ENCODE data around the gene ARMC9. TPM values are rescaled to one million over a fixed set of nuclear protein-coding genes. Genes with fewer than 3 reads are reported as not detected.

Gene ARMC9
- total and polyA plus RNA-seq, 7 donors = 1.4 to 18.4 (median 2.2) TPM

GRCh38 chr2:231263118-231263831 lies 64.8 kb downstream of the ARMC9 start:
- H3K36me3 ChIP-seq (ENCODE audit: insufficient read depth in 1 of 2, low read depth in 1 of 2) = no peaks in the 10 kb centered on the region
- no peak for TF ChIP-seq CTCF (IDR thresholded peaks at IDR 0.05)
- DNase-seq (no peak), ATAC-seq (no peak)
- no peaks in the 10 kb centered on the region for H3K4me1 ChIP-seq
- no peaks in the 10 kb centered on the region for H3K9me3 ChIP-seq
- H3K27ac ChIP-seq = no peak overlapping the region
- H3K4me3 ChIP-seq = no peak overlapping the region
- 73 to 82% (median 78%) methylated on average over 10 of the region's 10 CpGs for WGBS, 3 donors
- intact Hi-C loops (cut with DNase I) = no loop called here
- H3K27me3 ChIP-seq (ENCODE audit: insufficient read depth in 3 of 3, low read length in 2 of 3) = no peaks in the 10 kb centered on the region

- intact Hi-C loops (cut with DNase I) = no loop called here
- ATAC-seq = no peak
- Histone ChIP-seq H3K36me3 (ENCODE audit: insufficient read depth in 1 of 2, low read depth in 1 of 2) (peaks cover 0 to 4% of the 10 kb centered on the region in 2 donors), H3K27me3 (ENCODE audit: insufficient read depth in 3 of 3, low read length in 2 of 3) (no peaks in the 10 kb centered on the region), H3K4me3 (no peak overlapping the region), H3K4me1 (no peaks in the 10 kb centered on the region), H3K9me3 (no peaks in the 10 kb centered on the region), H3K27ac (no peak overlapping the region)
- WGBS, 3 donors = 87 to 91% (median 88%) methylated on average over 20 of the region's 20 CpGs
- no peak for TF ChIP-seq CTCF (IDR thresholded peaks at IDR 0.05)
- no peak for DNase-seq
Observed at GRCh38 chr2:231270221-231271114, 72.0 kb downstream of the ARMC9 start.

DNA sequence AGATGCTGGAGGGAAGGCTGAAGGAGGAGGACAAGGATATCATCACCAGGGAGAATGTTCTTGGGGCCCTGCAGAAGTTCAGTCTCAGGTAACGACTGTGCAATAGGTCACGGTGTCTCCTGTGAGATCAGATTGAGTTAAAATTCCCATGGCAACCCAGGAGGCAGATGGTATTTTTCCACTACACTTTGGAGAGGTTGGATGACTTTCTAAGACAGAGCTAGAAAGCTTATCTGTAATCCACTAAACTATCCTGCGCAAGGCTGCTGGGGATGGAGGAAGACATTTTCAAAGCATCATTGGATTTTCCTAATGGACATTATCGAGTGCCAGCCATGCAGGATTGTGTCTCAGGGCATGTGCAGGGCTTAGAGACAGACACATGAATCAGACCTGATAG lies 74.6 kb downstream of the ARMC9 start:
- no peaks in the 10 kb centered on the region for H3K27me3 ChIP-seq (ENCODE audit: insufficient read depth in 3 of 3, low read length in 2 of 3)
- DNase-seq (no peak), ATAC-seq (no peak)
- WGBS, 3 donors = 89 to 95% (median 92%) methylated on average over 4 of the region's 4 CpGs
- no peaks in the 10 kb centered on the region for H3K4me1 ChIP-seq
- peaks cover 0 to 4% of the 10 kb centered on the region in 2 donors for H3K36me3 ChIP-seq (ENCODE audit: insufficient read depth in 1 of 2, low read depth in 1 of 2)
- intact Hi-C loops (cut with DNase I) = no loop called here
- H3K4me3 ChIP-seq = no peak overlapping the region
- no peak overlapping the region for H3K27ac ChIP-seq
- no peaks in the 10 kb centered on the region for H3K9me3 ChIP-seq
- no peak for TF ChIP-seq CTCF (IDR thresholded peaks at IDR 0.05)

DNA sequence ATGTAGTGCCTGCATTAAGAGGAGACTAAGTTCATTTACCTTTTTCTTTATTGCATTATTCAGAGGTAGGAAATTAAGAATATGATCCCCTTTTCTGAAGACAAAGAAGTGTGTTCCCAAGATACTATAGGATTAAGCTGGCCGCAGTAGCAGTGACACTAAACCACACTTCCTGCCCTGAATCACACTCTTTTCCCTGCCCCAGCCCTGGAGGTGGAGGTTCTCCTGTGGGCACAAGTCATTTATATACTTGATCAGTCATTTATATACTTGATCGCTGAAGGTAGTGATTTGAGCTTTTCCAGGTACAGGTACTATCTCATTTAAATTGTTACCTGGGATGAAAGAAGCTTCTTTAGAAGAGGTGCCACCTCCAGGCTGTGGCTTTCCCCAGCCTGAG lies 78.6 kb downstream of the ARMC9 start:
- Histone ChIP-seq H3K4me1 (no peaks in the 10 kb centered on the region), H3K27ac (no peak overlapping the region), H3K36me3 (ENCODE audit: insufficient read depth in 1 of 2, low read depth in 1 of 2) (no peaks in the 10 kb centered on the region), H3K9me3 (no peaks in the 10 kb centered on the region), H3K27me3 (ENCODE audit: insufficient read depth in 3 of 3, low read length in 2 of 3) (no peaks in the 10 kb centered on the region), H3K4me3 (no peak overlapping the region)
- ATAC-seq (no peak), DNase-seq (no peak)
- 93 to 95% (median 94%) methylated on average over 2 of the region's 2 CpGs for WGBS, 3 donors
- no peak for TF ChIP-seq CTCF (IDR thresholded peaks at IDR 0.05)
- intact Hi-C loops (cut with DNase I) = no loop called here

All from psoas muscle (tissue), 8 donors.